ENCODE data around the gene CGB1.

DNA sequence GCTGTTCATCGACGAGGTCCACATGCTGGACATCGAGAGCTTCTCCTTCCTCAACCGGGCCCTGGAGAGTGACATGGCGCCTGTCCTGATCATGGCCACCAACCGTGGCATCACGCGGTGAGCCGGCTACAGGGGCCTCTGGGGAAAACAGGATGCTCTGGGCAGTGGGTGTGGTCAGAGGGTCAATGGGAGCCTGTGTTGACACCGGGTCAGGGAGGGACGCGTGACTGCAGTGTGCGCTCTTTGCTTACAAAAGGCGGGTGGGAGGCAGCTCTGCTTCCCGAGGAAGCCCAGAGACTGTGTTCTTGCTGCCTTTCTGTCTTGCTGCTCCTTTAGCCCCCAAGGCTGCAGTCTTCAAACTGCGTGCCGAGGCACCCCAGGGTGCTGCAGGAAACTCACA is 25.5 kb downstream of the CGB1 start:
- TF ChIP-seq, protein P1, sequence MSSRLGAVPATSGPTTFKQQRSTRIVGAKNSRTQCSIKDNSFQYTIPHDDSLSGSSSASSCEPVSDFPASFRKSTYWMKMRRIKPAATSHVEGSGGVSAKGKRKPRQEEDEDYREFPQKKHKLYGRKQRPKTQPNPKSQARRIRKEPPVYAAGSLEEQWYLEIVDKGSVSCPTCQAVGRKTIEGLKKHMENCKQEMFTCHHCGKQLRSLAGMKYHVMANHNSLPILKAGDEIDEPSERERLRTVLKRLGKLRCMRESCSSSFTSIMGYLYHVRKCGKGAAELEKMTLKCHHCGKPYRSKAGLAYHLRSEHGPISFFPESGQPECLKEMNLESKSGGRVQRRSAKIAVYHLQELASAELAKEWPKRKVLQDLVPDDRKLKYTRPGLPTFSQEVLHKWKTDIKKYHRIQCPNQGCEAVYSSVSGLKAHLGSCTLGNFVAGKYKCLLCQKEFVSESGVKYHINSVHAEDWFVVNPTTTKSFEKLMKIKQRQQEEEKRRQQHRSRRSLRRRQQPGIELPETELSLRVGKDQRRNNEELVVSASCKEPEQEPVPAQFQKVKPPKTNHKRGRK (CRISPR knock-in tag; IDR thresholded peaks at IDR 0.05) = no peak
- no peak for TF ChIP-seq FLYWCH1 (CRISPR knock-in tag; IDR thresholded peaks at IDR 0.05)
- TF ChIP-seq, protein P2, sequence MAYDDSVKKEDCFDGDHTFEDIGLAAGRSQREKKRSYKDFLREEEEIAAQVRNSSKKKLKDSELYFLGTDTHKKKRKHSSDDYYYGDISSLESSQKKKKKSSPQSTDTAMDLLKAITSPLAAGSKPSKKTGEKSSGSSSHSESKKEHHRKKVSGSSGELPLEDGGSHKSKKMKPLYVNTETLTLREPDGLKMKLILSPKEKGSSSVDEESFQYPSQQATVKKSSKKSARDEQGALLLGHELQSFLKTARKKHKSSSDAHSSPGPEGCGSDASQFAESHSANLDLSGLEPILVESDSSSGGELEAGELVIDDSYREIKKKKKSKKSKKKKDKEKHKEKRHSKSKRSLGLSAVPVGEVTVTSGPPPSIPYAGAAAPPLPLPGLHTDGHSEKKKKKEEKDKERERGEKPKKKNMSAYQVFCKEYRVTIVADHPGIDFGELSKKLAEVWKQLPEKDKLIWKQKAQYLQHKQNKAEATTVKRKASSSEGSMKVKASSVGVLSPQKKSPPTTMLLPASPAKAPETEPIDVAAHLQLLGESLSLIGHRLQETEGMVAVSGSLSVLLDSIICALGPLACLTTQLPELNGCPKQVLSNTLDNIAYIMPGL (CRISPR knock-in tag; IDR thresholded peaks at IDR 0.05; ENCODE audit: borderline replicate concordance in 1 of 2, low read depth in 1 of 2) = no peak
- no peak for TF ChIP-seq ZKSCAN8 (CRISPR knock-in tag; IDR thresholded peaks at IDR 0.05; ENCODE audit: borderline replicate concordance)
- TF ChIP-seq, protein P3, sequence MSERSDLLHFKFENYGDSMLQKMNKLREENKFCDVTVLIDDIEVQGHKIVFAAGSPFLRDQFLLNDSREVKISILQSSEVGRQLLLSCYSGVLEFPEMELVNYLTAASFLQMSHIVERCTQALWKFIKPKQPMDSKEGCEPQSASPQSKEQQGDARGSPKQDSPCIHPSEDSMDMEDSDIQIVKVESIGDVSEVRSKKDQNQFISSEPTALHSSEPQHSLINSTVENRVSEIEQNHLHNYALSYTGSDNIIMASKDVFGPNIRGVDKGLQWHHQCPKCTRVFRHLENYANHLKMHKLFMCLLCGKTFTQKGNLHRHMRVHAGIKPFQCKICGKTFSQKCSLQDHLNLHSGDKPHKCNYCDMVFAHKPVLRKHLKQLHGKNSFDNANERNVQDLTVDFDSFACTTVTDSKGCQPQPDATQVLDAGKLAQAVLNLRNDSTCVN (CRISPR knock-in tag; IDR thresholded peaks at IDR 0.05; ENCODE audit: borderline replicate concordance) = no peak
- no peak for TF ChIP-seq ZFP36 (IDR thresholded peaks at IDR 0.05; ENCODE audit: borderline replicate concordance, low read depth, low read length, partially characterized antibody)
- TF ChIP-seq, protein P4, sequence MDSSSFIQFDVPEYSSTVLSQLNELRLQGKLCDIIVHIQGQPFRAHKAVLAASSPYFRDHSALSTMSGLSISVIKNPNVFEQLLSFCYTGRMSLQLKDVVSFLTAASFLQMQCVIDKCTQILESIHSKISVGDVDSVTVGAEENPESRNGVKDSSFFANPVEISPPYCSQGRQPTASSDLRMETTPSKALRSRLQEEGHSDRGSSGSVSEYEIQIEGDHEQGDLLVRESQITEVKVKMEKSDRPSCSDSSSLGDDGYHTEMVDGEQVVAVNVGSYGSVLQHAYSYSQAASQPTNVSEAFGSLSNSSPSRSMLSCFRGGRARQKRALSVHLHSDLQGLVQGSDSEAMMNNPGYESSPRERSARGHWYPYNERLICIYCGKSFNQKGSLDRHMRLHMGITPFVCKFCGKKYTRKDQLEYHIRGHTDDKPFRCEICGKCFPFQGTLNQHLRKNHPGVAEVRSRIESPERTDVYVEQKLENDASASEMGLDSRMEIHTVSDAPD (CRISPR knock-in tag; IDR thresholded peaks at IDR 0.05) = no peak
- TF ChIP-seq BRCA1 (CRISPR knock-in tag; IDR thresholded peaks at IDR 0.05) = no peak
- TF ChIP-seq, protein P5, sequence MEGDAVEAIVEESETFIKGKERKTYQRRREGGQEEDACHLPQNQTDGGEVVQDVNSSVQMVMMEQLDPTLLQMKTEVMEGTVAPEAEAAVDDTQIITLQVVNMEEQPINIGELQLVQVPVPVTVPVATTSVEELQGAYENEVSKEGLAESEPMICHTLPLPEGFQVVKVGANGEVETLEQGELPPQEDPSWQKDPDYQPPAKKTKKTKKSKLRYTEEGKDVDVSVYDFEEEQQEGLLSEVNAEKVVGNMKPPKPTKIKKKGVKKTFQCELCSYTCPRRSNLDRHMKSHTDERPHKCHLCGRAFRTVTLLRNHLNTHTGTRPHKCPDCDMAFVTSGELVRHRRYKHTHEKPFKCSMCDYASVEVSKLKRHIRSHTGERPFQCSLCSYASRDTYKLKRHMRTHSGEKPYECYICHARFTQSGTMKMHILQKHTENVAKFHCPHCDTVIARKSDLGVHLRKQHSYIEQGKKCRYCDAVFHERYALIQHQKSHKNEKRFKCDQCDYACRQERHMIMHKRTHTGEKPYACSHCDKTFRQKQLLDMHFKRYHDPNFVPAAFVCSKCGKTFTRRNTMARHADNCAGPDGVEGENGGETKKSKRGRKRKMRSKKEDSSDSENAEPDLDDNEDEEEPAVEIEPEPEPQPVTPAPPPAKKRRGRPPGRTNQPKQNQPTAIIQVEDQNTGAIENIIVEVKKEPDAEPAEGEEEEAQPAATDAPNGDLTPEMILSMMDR (CRISPR knock-in tag; IDR thresholded peaks at IDR 0.05) = no peak
- TF ChIP-seq KAT2B (IDR thresholded peaks at IDR 0.05; ENCODE audit: borderline replicate concordance, low read depth, low read length) = no peak
- no peak for TF ChIP-seq HHEX (CRISPR knock-in tag; IDR thresholded peaks at IDR 0.05)
- no peak for TF ChIP-seq RELA (CRISPR knock-in tag; IDR thresholded peaks at IDR 0.05)
- TF ChIP-seq ZNF468 (CRISPR knock-in tag; IDR thresholded peaks at IDR 0.05) = no peak
- TF ChIP-seq TRIM24 (CRISPR knock-in tag; IDR thresholded peaks at IDR 0.05) = no peak
